Vagina (tissue), 2 donors: ENCODE measurements around the gene FOXP2.

Experiments used
- POLR2A ChIP-seq, 2 donors: fragments of 450-650 bp; IDR thresholded peaks; one replicate each; pipeline ENCODE4 v1.6.1; 2017; ENCODE audit warnings: antibody characterized with exemption in 2 of 2, mild to moderate bottlenecking in 2 of 2, moderate library complexity in 2 of 2
- TF ChIP-seq, protein P1 (sequence below), 3 experiments: fragments of 450-650 bp in 2 of 3; fragments of 200-600 bp in 1 of 3; sonication (generic) in 1 of 3; IDR thresholded peaks; one replicate each; pipeline ENCODE4 v1.5.1; 2017 to 2019; ENCODE audit warnings: antibody characterized with exemption in 3 of 3, mild to moderate bottlenecking in 2 of 3, moderate library complexity in 2 of 3

DNA sequence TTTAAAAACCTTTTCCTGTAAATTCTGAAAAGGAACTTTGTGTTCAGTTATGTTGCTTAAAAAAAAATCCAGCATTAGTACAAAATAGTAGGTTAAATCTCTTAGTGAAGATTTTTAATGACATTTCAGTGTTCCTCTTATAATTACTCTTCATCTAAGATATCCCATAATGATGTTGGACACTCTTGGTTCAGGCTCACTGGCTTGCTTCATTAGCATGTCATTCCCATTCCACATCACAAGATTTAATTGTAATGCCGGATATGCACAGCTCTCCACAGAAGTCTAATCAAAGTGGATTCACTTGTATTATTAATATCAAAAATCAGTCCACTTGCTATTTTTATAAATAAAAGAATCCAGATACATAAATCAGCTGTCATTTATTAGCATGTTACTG, 327.3 kb downstream of the FOXP2 start:
- TF ChIP-seq POLR2A (IDR thresholded peaks at IDR 0.05), result no peak
- TF ChIP-seq, protein P1, sequence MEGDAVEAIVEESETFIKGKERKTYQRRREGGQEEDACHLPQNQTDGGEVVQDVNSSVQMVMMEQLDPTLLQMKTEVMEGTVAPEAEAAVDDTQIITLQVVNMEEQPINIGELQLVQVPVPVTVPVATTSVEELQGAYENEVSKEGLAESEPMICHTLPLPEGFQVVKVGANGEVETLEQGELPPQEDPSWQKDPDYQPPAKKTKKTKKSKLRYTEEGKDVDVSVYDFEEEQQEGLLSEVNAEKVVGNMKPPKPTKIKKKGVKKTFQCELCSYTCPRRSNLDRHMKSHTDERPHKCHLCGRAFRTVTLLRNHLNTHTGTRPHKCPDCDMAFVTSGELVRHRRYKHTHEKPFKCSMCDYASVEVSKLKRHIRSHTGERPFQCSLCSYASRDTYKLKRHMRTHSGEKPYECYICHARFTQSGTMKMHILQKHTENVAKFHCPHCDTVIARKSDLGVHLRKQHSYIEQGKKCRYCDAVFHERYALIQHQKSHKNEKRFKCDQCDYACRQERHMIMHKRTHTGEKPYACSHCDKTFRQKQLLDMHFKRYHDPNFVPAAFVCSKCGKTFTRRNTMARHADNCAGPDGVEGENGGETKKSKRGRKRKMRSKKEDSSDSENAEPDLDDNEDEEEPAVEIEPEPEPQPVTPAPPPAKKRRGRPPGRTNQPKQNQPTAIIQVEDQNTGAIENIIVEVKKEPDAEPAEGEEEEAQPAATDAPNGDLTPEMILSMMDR (IDR thresholded peaks at IDR 0.05), result no peak
